Motor neuron (in vitro differentiated cells): ENCODE data around the gene PRR20G. TPM values are rescaled to one million over a fixed set of nuclear protein-coding genes. Genes with fewer than 3 reads are reported as not detected.

Experiments used
- total RNA-seq, 8 experiments: library from RNA; unstranded; fragments of 300-600 nt; gene quantifications; 2 replicates each; pipeline versions ENCODE4 v1.2.3 to v1.2.4, GENCODE V29; 2022

PRR20G gene
- total RNA-seq, 8 experiments from 2014 or later = 0.62 to 0.84 TPM; not detected in 6

Other genes starting within 250 kb of the PRR20G start
- under 1 TPM in 6 of 8 experiments, not detected in 2; 0.09 to 0.81 (median 0.44) TPM for gene PRR23E, start 94.9 kb downstream of the PRR20G start, total RNA-seq